Activated naive CD8-positive, alpha-beta T cell treated with anti-CD3 and anti-CD28 coated beads for 36 hours (primary cell): ENCODE results near the gene CMYA5. TPM values are rescaled to one million over a fixed set of nuclear protein-coding genes. Genes with fewer than 3 reads are reported as not detected.

ENCODE experiments used
- DNase-seq: peaks from one replicate; pipeline ENCODE4 v3.0.0; 2021
- H3K27ac Mint-ChIP-seq: one replicate; pipeline ENCODE4 v1.8.0; 2022; ENCODE audit warnings: mild to moderate bottlenecking, moderate library complexity, mixed read lengths
- H3K27me3 Mint-ChIP-seq: one replicate; pipeline ENCODE4 v1.8.0; 2022; ENCODE audit warnings: mild to moderate bottlenecking, mixed read lengths
- H3K36me3 Mint-ChIP-seq: one replicate; pipeline ENCODE4 v1.8.0; 2021; ENCODE audit warnings: mild to moderate bottlenecking, mixed read lengths
- H3K4me1 Mint-ChIP-seq: one replicate; pipeline ENCODE4 v1.8.0; 2021; ENCODE audit warnings: mixed read lengths
- H3K4me3 Mint-ChIP-seq: one replicate; pipeline ENCODE4 v1.8.0; 2022; ENCODE audit warnings: mild to moderate bottlenecking, moderate library complexity, mixed read lengths
- H3K9me3 Mint-ChIP-seq: one replicate; pipeline ENCODE4 v1.8.0; 2022; ENCODE audit warnings: mixed read lengths
- total RNA-seq, 2 experiments: library from RNA; stranded (reverse); gene quantifications; one replicate each; pipeline ENCODE4 v1.2.3, GENCODE V29; 2021

Gene CMYA5
- total RNA-seq, 2 experiments from 2014 or later: 0.16 to 0.29 TPM

- Mint-ChIP-seq H3K36me3 (peaks cover 4% of the 10 kb centered on the region), H3K4me3 (no peak overlapping the region), H3K4me1 (no peaks in the 10 kb centered on the region), H3K27me3 (peaks cover 14% of the 10 kb centered on the region), H3K9me3 (peaks cover 14% of the 10 kb centered on the region), H3K27ac (no peak overlapping the region)
- DNase-seq: no peak
Measured at GRCh38 chr5:79816014-79816413, 126.4 kb downstream of the CMYA5 start.

DNA sequence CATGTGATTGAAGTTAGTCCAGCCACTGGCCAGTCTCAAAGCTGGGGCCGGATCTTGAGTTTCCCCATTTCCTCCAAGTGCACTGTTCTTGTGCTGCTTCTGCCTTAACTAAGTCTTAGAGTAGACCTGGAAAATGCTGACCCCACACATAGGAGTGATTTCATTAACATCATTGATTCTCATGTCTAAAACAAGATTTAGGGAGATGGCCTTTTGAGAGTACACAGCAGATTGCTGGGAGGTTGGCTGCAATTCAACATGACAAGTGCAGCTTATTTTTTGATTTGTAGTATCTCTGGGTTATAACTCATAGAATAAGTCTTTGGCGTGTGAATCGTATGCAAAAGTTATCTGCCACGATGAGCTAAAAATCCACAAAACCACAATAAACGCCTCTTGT is 131.0 kb downstream of the CMYA5 start:
- peaks cover 14% of the 10 kb centered on the region for H3K9me3 Mint-ChIP-seq
- peaks cover 4% of the 10 kb centered on the region for H3K36me3 Mint-ChIP-seq
- no peak for DNase-seq
- H3K4me3 Mint-ChIP-seq: no peak overlapping the region
- H3K4me1 Mint-ChIP-seq: no peaks in the 10 kb centered on the region
- H3K27ac Mint-ChIP-seq: no peak overlapping the region
- peaks cover 18% of the 10 kb centered on the region for H3K27me3 Mint-ChIP-seq

GRCh38 chr5:79824444-79824843 is 134.8 kb downstream of the CMYA5 start:
- DNase-seq: no peak
- H3K9me3 Mint-ChIP-seq: peaks cover 3% of the 10 kb centered on the region
- no peak overlapping the region for H3K27ac Mint-ChIP-seq
- no peaks in the 10 kb centered on the region for H3K4me1 Mint-ChIP-seq
- H3K27me3 Mint-ChIP-seq: peaks cover 10% of the 10 kb centered on the region
- H3K4me3 Mint-ChIP-seq: no peak overlapping the region
- H3K36me3 Mint-ChIP-seq: no peaks in the 10 kb centered on the region

GRCh38 chr5:79825802-79826201 is 136.2 kb downstream of the CMYA5 start:
- Mint-ChIP-seq H3K36me3 (no peaks in the 10 kb centered on the region), H3K27me3 (peaks cover 14% of the 10 kb centered on the region), H3K9me3 (no peaks in the 10 kb centered on the region), H3K4me3 (no peak overlapping the region), H3K27ac (no peak overlapping the region), H3K4me1 (peaks cover 3% of the 10 kb centered on the region)
- no peak for DNase-seq

GRCh38 chr5:79827159-79827629 is 137.6 kb downstream of the CMYA5 start:
- no peak overlapping the region for H3K4me3 Mint-ChIP-seq
- no peak overlapping the region for H3K27ac Mint-ChIP-seq
- no peaks in the 10 kb centered on the region for H3K9me3 Mint-ChIP-seq
- peaks cover 14% of the 10 kb centered on the region for H3K27me3 Mint-ChIP-seq
- no peak for DNase-seq
- no peaks in the 10 kb centered on the region for H3K36me3 Mint-ChIP-seq
- peaks cover 3% of the 10 kb centered on the region for H3K4me1 Mint-ChIP-seq

DNA sequence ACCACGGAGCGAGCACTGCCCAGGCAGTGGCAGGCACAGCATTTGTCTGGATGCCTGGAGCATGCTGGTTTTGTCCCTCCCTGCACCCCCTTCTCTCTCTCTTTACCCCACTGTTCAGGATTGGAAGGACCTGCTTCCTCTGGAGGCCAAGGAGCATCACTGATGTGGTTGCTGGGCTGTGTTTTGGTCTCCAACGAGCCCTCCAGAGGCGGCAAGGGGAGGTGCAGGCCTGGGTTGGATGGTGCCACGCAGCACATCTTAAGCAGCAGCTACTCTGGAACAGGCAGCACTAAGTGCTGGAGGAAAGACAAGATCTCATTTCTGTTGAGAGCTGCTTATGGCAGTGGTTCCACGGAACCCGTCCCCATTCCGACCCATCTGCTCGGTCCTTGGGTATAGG is 139.6 kb downstream of the CMYA5 start:
- H3K9me3 Mint-ChIP-seq: no peaks in the 10 kb centered on the region
- H3K4me3 Mint-ChIP-seq: no peak overlapping the region
- H3K27me3 Mint-ChIP-seq: peaks cover 10% of the 10 kb centered on the region
- no peaks in the 10 kb centered on the region for H3K36me3 Mint-ChIP-seq
- no peak for DNase-seq
- H3K27ac Mint-ChIP-seq: no peak overlapping the region
- H3K4me1 Mint-ChIP-seq: peaks cover 3% of the 10 kb centered on the region

DNA sequence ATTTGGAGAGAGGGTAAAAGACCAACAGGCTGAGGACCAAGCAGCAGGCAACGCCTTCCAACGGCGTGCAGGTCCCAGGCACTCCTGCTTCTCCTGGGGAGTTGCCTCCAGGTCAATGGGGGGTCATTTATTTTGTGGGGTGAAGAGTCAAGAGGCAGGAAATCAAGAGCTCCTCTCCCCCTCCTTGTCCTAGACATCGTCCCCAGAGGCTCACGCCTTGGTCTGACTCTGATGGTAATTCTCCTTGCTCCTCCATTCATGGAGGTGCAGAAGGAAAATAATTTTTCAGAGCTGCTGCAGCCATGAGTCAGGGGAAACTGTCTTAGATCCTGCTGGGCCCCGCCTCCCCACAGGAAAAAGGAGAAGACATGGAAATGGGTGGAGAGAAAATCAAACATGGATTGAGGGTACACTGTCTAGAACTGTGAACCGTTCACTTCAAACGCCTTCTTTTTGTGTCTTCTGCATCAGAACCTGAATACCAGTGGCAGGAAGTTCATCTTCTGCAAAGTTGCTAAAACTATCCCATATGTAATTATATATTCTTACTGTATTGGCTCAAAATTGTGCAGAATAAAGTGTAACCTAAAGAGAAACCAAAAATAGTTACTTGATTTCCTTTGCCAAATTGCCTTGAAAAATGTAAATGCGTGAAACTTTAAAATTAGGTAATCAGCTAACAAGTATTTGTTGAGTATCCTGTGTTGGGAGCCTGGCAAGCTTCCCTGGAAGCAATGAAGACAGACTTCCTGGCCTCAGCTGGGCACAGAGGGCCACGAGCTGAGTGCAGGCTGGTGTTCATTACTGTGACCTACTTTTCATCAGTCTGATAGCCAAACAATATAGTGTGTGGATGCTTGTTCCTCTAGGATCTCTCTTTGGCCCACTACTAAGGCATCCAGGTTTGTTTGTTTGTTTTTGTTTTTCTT is 142.0 kb downstream of the CMYA5 start:
- Mint-ChIP-seq H3K27me3 (peaks cover 4% of the 10 kb centered on the region), H3K4me3 (no peak overlapping the region), H3K9me3 (no peaks in the 10 kb centered on the region), H3K4me1 (peaks cover 3% of the 10 kb centered on the region), H3K36me3 (no peaks in the 10 kb centered on the region), H3K27ac (no peak overlapping the region)
- no peak for DNase-seq

DNA sequence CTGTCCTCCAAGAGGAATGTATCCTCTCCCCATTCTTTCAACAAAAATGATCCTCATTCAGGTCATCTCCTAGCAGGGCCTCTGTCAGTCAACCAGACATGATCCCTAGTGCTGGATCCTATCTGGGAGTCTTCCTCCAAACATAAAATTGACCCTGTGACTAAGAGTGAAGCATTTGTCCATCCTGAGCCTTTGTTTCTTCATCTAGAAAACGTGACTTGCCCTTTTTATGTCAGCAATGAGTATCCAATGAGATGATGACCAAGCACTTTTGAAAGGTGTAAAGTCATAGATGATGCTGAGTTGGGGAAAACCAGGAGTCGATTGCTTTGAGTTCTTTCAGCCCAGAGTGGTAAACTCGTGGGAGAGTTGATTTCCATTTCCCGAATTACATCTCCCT is 143.3 kb downstream of the CMYA5 start:
- no peak overlapping the region for H3K4me3 Mint-ChIP-seq
- no peak overlapping the region for H3K27ac Mint-ChIP-seq
- DNase-seq: no peak
- peaks cover 4% of the 10 kb centered on the region for H3K27me3 Mint-ChIP-seq
- no peaks in the 10 kb centered on the region for H3K9me3 Mint-ChIP-seq
- H3K4me1 Mint-ChIP-seq: peaks cover 3% of the 10 kb centered on the region
- H3K36me3 Mint-ChIP-seq: no peaks in the 10 kb centered on the region

DNA sequence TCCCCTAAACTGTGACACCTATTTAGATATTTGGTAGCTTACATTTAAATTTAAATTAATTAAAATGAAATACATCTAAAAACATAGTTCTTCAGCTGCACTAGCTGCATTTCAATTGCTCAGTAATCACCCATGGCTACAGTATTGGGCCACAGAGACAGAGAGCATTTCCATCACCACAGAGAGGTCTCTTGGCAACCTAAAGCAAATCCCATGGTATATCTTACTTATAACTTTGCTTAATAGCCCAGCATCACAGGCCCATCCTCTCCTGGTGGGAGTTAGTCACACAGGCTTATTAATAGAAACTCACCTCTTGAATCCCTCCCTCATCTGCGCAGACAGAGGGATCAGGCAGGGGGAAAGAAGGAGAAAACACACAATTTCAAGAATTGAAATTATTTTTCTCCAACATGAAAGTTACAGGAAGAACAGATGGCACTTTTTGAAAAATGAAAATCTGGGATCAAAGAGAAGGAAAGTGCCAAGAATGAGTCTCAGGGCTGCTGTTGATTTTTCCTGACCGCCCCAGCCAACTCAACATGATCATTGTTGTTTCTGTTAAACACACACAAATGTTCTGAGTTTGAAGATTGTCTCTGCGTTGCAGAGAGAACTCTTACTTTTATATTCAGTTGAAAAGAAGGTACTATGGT is 144.6 kb downstream of the CMYA5 start:
- Mint-ChIP-seq H3K27me3 (peaks cover 4% of the 10 kb centered on the region), H3K27ac (no peak overlapping the region), H3K4me1 (peaks cover 3% of the 10 kb centered on the region)

DNA sequence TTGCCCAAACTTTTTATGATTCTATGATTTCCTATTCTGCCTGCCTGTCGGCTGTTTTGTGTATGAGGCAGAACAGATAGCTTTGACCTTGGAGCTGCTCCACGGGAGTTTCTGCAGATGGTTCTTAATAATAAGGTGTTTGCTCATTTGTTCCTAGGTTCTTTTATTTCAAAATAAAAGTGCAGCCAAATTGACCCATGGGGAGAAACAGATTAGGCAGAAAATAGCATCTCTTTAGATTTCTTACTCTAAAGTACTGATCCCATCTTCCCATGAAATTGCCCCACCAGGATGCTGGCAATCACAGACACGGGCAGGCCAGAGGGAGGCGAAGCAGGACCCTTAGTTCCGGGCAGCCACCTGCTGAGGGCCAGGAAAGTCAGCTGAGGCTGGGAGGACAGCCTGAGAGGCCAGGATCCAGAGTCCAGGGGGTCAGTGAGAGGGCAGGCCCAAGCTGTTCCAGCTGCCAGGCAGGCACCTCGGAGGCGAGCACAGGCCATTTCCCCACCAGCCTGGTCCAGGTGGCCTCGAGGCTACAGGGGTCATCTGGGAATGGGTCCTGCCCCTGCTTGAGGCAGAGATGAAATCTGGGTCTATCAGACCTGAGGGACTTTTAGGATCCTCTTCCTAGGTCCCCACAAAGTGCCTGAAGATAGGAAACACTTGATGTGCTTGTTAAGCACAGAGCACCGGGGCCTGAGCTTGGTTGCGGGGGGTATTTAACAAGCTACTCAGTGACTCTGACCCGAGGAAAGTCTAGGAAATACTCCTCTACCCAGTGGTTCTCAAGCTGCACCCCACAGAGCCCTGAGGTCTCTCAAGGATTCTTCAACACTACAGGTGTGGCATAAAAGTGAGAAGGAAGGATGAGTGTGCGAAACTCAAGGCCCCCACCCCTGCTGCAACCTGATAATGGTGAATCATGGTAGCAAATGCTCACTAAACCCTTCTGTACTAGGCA is 145.4 kb downstream of the CMYA5 start:
- no peaks in the 10 kb centered on the region for H3K36me3 Mint-ChIP-seq
- H3K4me3 Mint-ChIP-seq: no peak overlapping the region
- H3K9me3 Mint-ChIP-seq: no peaks in the 10 kb centered on the region
- peaks cover 1% of the 10 kb centered on the region for H3K27me3 Mint-ChIP-seq
- DNase-seq: no peak
- peaks cover 3% of the 10 kb centered on the region for H3K4me1 Mint-ChIP-seq
- H3K27ac Mint-ChIP-seq: no peak overlapping the region

More for the DNA sequence above, 144.6 kb downstream of the CMYA5 start:
- Mint-ChIP-seq H3K4me3 (no peak overlapping the region), H3K36me3 (no peaks in the 10 kb centered on the region), H3K9me3 (no peaks in the 10 kb centered on the region)
- no peak for DNase-seq

- Mint-ChIP-seq H3K27me3 (peaks cover 4% of the 10 kb centered on the region), H3K36me3 (no peaks in the 10 kb centered on the region), H3K4me1 (no peaks in the 10 kb centered on the region), H3K9me3 (no peaks in the 10 kb centered on the region), H3K27ac (no peak overlapping the region), H3K4me3 (no peak overlapping the region)
- no peak for DNase-seq
Measured at GRCh38 chr5:79837761-79838551, 148.3 kb downstream of the CMYA5 start.

DNA sequence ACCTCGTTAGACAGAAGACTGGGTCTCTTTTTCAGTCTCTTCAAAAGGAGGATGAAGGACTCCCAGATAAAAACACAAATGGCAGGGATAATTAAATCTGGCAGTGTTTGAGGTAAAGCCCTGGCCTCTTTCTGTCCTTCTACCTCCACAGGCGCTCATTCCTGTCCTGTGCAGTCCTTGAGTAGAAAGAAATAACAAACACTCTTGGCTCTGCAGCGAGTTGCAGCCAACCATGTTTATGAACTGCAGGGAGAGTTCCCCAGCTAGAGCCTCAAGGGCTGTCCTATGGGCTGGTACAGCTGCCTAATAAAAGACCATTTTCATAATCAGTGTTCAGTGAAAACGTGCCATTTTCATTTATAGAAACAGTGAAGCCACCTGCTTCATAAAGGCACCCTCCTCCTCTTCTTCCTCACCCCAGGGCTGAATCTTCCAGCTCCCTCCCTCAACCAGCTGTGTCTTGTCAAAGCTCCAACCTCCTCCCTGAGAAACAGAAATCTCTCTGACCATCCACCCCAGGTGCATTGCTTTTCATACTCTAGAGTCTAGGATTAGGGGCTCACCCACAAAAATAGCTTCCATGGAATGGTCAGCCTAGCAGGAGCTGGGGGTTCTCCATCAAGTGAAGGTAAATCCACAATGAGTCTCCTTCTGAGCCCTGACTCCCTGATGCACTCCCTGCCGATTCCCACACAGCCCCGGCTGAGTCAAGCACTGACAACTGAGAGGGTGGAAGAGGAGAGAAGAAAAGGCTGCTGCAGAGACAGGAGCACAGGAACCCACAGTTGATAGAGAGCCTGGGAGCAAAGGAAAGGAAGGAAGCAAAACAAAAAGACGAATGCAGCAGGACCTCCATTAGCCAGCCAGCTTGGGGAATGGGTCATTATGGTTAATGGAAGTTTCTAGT is 150.7 kb downstream of the CMYA5 start:
- DNase-seq: no peak
- Mint-ChIP-seq H3K27me3 (peaks cover 4% of the 10 kb centered on the region), H3K9me3 (no peaks in the 10 kb centered on the region), H3K4me3 (no peak overlapping the region), H3K4me1 (peaks cover 2% of the 10 kb centered on the region), H3K36me3 (no peaks in the 10 kb centered on the region), H3K27ac (no peak overlapping the region)

GRCh38 chr5:79841172-79841571 is 151.5 kb downstream of the CMYA5 start:
- peaks cover 4% of the 10 kb centered on the region for H3K27me3 Mint-ChIP-seq
- H3K27ac Mint-ChIP-seq: no peak overlapping the region
- H3K36me3 Mint-ChIP-seq: no peaks in the 10 kb centered on the region
- H3K4me1 Mint-ChIP-seq: peaks cover 10% of the 10 kb centered on the region
- DNase-seq: no peak
- H3K9me3 Mint-ChIP-seq: no peaks in the 10 kb centered on the region
- no peak overlapping the region for H3K4me3 Mint-ChIP-seq
